NB4 (cell line): ENCODE measurements around the gene PRSS50.

Source experiments
- POLR2A ChIP-seq: IDR thresholded peaks from 2 replicates; pipeline ENCODE4 v1.6.1; 2011; ENCODE audit warnings: mild to moderate bottlenecking; ENCODE audit not compliant: insufficient read length; ENCODE audit errors: extremely low read depth
- TF ChIP-seq, protein P1 (sequence below): IDR thresholded peaks from one replicate; pipeline ENCODE4 v1.5.1; 2012; ENCODE audit warnings: low read depth, low read length

DNA sequence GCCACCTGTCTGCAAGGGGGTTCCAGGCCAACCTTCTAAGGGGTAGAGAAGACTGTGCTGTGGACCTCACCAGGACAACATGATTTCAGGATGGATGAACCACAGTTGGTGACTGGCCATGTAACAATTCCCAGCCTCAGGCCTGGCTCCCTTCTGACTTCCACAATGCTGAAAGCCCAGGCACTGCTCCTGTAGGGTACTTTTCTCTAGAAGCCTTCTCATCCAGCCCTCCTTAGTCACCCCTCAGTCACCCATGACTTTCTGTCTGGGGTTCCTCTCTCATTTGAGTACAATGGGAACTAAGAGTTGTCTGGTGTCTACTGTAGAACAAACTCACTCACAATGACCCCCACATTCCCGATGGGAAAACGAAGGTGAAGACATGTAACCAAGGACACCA lies 32.8 kb downstream of the PRSS50 start:
- TF ChIP-seq, protein P1, sequence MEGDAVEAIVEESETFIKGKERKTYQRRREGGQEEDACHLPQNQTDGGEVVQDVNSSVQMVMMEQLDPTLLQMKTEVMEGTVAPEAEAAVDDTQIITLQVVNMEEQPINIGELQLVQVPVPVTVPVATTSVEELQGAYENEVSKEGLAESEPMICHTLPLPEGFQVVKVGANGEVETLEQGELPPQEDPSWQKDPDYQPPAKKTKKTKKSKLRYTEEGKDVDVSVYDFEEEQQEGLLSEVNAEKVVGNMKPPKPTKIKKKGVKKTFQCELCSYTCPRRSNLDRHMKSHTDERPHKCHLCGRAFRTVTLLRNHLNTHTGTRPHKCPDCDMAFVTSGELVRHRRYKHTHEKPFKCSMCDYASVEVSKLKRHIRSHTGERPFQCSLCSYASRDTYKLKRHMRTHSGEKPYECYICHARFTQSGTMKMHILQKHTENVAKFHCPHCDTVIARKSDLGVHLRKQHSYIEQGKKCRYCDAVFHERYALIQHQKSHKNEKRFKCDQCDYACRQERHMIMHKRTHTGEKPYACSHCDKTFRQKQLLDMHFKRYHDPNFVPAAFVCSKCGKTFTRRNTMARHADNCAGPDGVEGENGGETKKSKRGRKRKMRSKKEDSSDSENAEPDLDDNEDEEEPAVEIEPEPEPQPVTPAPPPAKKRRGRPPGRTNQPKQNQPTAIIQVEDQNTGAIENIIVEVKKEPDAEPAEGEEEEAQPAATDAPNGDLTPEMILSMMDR = no peak
- TF ChIP-seq POLR2A = no peak
